ENCODE data around the gene RALGAPA1.

Gene RALGAPA1

DNA sequence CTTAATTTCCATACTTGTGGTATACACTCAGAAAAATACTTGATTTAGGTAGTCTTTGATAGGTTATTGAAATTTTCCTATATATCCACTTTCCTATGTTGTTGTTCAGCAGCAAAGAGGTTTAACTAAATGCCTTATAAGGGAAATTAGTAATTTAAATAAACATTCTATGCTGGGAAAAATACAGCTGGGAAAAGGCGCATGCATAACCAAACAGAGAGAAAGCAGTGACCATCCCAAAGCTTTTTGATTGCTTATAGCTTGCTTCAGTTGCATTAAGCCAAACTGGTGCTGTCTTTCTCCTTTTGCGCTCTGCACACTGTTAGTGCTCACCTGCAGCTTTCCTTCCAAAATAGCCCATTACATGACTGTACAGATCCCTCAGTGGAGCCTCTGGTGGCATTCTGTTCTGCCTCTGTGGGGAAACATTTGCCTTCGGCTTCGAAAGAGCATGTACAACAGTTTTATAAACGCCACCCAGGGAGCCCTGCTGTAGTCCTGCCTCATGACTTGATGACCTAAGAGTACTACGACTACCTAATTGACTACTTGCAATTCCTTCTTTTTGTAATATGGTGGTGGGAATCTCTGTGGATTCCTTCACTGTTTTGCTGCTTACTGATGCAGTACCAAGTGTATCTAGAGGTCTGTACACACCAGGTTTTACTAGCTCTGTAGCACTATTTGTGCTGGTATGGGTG lies 120.8 kb downstream of the RALGAPA1 start:
- TF ChIP-seq SIN3A (IDR thresholded peaks at IDR 0.05; ENCODE audit: borderline replicate concordance, insufficient read depth, low read length) (no peak), POLR2AphosphoS5 (IDR thresholded peaks at IDR 0.05; ENCODE audit: low read depth, low read length) (no peak), FOXP2 (optimal IDR thresholded peaks at IDR 0.05; ENCODE audit: borderline replicate concordance, extremely low read depth, extremely low read length, insufficient read depth) (no peak), TAF1 (IDR thresholded peaks at IDR 0.05; ENCODE audit: borderline replicate concordance, insufficient read depth, low read length) (no peak)
- TF ChIP-seq, protein P1, sequence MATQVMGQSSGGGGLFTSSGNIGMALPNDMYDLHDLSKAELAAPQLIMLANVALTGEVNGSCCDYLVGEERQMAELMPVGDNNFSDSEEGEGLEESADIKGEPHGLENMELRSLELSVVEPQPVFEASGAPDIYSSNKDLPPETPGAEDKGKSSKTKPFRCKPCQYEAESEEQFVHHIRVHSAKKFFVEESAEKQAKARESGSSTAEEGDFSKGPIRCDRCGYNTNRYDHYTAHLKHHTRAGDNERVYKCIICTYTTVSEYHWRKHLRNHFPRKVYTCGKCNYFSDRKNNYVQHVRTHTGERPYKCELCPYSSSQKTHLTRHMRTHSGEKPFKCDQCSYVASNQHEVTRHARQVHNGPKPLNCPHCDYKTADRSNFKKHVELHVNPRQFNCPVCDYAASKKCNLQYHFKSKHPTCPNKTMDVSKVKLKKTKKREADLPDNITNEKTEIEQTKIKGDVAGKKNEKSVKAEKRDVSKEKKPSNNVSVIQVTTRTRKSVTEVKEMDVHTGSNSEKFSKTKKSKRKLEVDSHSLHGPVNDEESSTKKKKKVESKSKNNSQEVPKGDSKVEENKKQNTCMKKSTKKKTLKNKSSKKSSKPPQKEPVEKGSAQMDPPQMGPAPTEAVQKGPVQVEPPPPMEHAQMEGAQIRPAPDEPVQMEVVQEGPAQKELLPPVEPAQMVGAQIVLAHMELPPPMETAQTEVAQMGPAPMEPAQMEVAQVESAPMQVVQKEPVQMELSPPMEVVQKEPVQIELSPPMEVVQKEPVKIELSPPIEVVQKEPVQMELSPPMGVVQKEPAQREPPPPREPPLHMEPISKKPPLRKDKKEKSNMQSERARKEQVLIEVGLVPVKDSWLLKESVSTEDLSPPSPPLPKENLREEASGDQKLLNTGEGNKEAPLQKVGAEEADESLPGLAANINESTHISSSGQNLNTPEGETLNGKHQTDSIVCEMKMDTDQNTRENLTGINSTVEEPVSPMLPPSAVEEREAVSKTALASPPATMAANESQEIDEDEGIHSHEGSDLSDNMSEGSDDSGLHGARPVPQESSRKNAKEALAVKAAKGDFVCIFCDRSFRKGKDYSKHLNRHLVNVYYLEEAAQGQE (IDR thresholded peaks at IDR 0.05; ENCODE audit: insufficient read depth in 1 of 2, low read depth in 2 of 2, low read length in 2 of 2) = no peak

DNA sequence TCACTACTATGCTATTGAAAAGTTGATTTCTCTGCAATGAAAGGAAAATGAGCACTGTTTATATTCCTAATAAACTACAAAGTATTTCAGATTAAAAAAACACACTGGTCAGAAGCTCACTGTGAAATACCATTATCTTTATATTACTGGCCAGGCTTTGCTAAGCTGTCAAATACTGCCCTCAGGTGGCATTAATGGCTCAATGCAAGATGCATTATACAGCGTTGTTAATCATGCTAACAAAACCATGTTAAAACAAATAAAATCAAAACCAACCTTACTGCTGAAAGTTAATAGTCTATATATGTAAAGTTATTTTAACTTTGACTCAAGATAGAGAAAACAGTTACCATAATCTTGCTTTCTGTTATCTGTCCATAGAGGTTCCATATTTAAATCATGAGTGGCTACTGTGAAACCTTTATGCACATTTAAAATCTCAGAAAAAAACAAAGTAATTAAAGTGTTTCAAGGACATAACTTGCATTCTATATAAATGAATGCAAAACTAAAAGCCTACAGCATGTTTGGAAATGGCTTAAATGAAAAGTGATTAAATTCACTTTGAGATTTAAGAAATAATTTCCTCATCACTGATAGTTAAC lies 121.7 kb downstream of the RALGAPA1 start:
- TF ChIP-seq SIN3A (IDR thresholded peaks at IDR 0.05; ENCODE audit: borderline replicate concordance, insufficient read depth, low read length) (no peak), POLR2AphosphoS5 (IDR thresholded peaks at IDR 0.05; ENCODE audit: low read depth, low read length) (no peak), TAF1 (IDR thresholded peaks at IDR 0.05; ENCODE audit: borderline replicate concordance, insufficient read depth, low read length) (no peak), FOXP2 (optimal IDR thresholded peaks at IDR 0.05; ENCODE audit: borderline replicate concordance, extremely low read depth, extremely low read length, insufficient read depth) (no peak)
- TF ChIP-seq, protein P1 (IDR thresholded peaks at IDR 0.05; ENCODE audit: insufficient read depth in 1 of 2, low read depth in 2 of 2, low read length in 2 of 2) = no peak

DNA sequence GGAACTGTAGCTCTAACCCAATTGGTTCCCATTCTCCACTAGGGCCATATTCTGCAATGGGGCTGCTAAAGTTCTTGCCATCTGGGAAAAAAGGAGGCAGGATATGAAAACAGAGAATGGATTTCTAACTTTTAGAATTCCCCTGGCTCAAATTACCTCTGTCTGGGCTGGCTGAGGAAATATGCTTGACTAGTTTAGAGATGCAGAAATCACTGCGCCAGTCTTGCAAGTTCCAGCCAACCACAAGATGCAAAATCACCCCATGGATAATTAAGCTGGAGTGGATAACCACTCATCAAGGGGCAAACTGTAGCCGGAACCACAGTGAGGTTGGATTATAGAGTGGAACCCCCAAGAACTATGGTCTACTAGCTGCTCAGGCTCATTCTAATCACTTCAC lies 126.3 kb downstream of the RALGAPA1 start:
- TF ChIP-seq, protein P1 (IDR thresholded peaks at IDR 0.05; ENCODE audit: insufficient read depth in 1 of 2, low read depth in 2 of 2, low read length in 2 of 2) = no peak
- no peak for TF ChIP-seq FOXP2 (optimal IDR thresholded peaks at IDR 0.05; ENCODE audit: borderline replicate concordance, extremely low read depth, extremely low read length, insufficient read depth)
- no peak for TF ChIP-seq SIN3A (IDR thresholded peaks at IDR 0.05; ENCODE audit: borderline replicate concordance, insufficient read depth, low read length)
- no peak for TF ChIP-seq TAF1 (IDR thresholded peaks at IDR 0.05; ENCODE audit: borderline replicate concordance, insufficient read depth, low read length)
- TF ChIP-seq POLR2AphosphoS5 (IDR thresholded peaks at IDR 0.05; ENCODE audit: low read depth, low read length) = no peak

DNA sequence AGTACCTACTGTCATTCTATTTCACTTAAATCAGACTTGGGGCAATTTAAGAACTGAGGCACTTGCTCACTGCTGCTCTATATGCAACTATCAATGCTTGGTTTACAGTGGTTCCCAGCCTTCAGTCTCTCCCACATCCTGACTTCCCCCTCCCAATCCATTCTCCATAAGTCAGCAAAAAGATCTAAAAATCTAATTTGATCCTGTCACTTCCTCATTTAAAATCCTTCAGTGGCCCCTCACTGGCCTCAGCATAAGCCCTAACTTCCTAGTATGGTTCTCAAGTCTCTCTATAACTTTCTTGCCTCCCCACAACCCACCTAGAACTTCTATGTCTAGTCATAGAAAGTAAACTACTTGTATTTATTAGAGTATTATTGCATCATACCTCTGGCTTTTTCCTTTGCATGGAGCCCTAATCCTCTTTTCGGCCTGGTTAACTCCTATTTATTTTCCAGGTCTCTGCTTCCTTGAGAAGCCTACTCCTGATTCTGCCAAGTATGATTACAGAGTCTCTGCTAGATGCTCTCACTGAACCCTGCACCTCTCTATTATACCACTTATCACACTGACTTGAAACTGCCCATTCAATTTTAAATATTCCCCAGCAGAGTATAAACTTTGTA lies 130.6 kb downstream of the RALGAPA1 start:
- TF ChIP-seq SIN3A (IDR thresholded peaks at IDR 0.05; ENCODE audit: borderline replicate concordance, insufficient read depth, low read length) (no peak), FOXP2 (optimal IDR thresholded peaks at IDR 0.05; ENCODE audit: borderline replicate concordance, extremely low read depth, extremely low read length, insufficient read depth) (no peak), POLR2AphosphoS5 (IDR thresholded peaks at IDR 0.05; ENCODE audit: low read depth, low read length) (no peak), TAF1 (IDR thresholded peaks at IDR 0.05; ENCODE audit: borderline replicate concordance, insufficient read depth, low read length) (no peak)
- TF ChIP-seq, protein P1 (IDR thresholded peaks at IDR 0.05; ENCODE audit: insufficient read depth in 1 of 2, low read depth in 2 of 2, low read length in 2 of 2) = no peak

Data from PFSK-1 (cell line).